HG03457 (cell line): ENCODE results near the gene GAS2L2.

Experiments
- ATAC-seq: cut with Tn5 transposase; IDR thresholded peaks from one replicate; pipeline ENCODE4 v1.9.1; 2021; ENCODE audit warnings: moderate number of reproducible peaks; ENCODE audit not compliant: unreplicated experiment

The GAS2L2 gene

DNA sequence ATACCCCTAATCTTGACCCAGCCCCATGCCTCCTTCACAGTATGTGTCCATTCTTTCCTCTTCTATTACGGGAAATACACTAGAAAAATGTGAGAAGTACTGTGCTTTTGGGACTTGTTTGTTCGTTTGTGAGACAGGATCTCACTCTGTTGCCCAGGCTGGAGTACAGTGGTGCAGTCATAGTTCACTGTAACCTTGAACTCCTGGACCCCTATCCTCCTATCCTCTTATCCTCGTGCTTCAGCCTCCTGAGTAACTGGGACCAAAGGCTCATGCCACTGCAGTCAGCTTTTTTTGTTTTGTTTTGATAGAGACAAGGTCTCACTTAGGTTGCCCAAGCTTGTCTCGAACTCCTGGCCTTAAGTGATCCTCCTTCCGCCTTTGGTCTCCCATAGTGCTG is 51.5 kb downstream of the GAS2L2 start:
- no peak for ATAC-seq

DNA sequence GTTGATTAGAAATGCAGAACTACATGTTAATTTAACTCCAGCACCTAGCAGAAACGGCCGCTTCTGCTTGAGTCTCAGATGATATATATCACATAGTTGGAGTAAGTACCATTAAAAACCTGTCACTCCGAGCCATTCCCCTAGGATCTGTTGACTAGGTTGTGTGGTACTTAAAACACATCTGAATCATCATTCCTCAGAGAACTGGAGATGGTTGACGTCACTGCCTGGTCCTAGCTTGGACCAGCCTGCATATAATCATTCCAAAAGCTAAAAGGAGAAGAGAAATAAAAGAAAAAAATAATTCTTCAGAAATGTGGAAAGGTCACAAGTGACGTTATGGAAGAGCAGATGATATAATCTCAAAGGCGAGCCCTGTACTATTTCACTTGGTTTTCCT is 52.9 kb downstream of the GAS2L2 start:
- ATAC-seq = no peak

DNA sequence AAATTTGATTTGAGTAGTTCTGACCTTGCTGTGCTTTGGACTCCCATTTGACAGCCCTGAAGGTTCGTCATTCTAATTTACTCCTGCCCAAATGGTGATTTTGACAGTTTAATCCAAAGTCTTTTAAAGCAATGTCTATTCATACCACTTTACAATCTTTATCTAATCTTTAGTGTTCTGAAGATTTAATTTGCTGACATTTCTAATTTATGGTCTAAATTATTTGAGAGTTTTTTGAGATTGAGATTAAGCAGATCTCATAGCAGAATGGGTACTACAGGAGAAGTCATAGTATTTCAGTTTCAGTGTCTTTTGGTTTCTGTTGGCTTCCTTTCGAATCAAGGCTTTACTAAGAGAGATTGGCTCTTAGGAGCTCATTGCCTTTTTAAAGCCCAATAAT is 54.2 kb downstream of the GAS2L2 start:
- no peak for ATAC-seq

DNA sequence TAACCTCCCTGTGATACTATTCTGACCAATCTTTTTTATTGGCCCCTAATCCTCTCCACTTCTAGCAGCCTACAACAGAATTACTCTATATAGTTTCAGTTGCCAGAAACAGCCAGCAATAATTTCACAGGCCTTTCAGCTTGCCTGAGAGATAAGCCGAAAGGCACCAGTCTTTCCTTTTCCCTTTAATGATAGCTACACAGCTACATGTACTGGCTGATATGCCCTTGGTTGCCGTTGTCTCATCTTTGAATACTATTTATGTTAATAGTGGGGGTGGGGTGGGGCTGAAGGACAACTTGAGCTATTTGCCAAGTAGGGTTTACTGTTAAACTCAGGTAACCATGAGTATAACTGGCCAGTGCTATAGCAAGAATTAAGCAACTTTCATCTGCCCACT is 57.4 kb downstream of the GAS2L2 start:
- ATAC-seq = no peak

- no peak for ATAC-seq
Measured at GRCh38 chr17:35694906-35695305, 58.1 kb downstream of the GAS2L2 start.
